GM12878 (cell line): ENCODE data around the gene SP3. TPM values are rescaled to one million over a fixed set of nuclear protein-coding genes. Genes with fewer than 3 reads are reported as not detected.
A peak's percentile ranks its signal among the peaks of the same experiment; 100 is the strongest.

Experiments used
- CBX5 ChIP-seq: sonication (generic); IDR thresholded peaks from 2 replicates; pipeline ENCODE4 v1.6.1; 2016; ENCODE audit warnings: low read depth, moderate library complexity, mild to moderate bottlenecking, inconsistent platforms
- CHD1 ChIP-seq: IDR thresholded peaks from 2 replicates; pipeline ENCODE4 v1.6.1; 2012; ENCODE audit warnings: low read depth, low read length, improper control_type of control experiment
- CHD2 ChIP-seq: IDR thresholded peaks from 2 replicates; pipeline ENCODE4 v1.6.1; 2011; ENCODE audit warnings: low read depth, low read length, improper control_type of control experiment, borderline replicate concordance
- EED ChIP-seq: sonication (generic); IDR thresholded peaks from 2 replicates; pipeline ENCODE4 v1.6.1; 2016; ENCODE audit warnings: antibody characterized with exemption, low read depth
- ETV6 ChIP-seq, 2 experiments: fragments of 450-650 bp in 1 of 2; IDR thresholded peaks in 1 of 2; conservative IDR thresholded peaks in 1 of 2; 2 replicates each; pipeline ENCODE4 v1.6.1; 2014; ENCODE audit warnings: antibody characterized with exemption in 1 of 2, borderline replicate concordance in 1 of 2, low read depth in 1 of 2, mild to moderate bottlenecking in 1 of 2, moderate library complexity in 1 of 2
- IRF4 ChIP-seq: IDR thresholded peaks from 2 replicates; pipeline ENCODE4 v1.6.1; 2011; ENCODE audit warnings: low read depth, low read length
- KAT2A ChIP-seq: conservative IDR thresholded peaks from 2 replicates; pipeline ENCODE4 v1.6.1; 2011; ENCODE audit warnings: low read depth, low read length; ENCODE audit not compliant: control insufficient read depth
- MTA3 ChIP-seq: IDR thresholded peaks from 2 replicates; pipeline ENCODE4 v1.6.1; 2012; ENCODE audit warnings: low read length, inconsistent platforms, borderline replicate concordance
- NR2C2 ChIP-seq: IDR thresholded peaks from 2 replicates; pipeline ENCODE4 v1.6.1; 2011; ENCODE audit warnings: borderline replicate concordance, low read depth; ENCODE audit not compliant: control insufficient read depth, insufficient read length
- SIN3A ChIP-seq: IDR thresholded peaks from 2 replicates; pipeline ENCODE4 v1.6.1; 2012; ENCODE audit warnings: low read depth, low read length, improper control_type of control experiment
- SMC3 ChIP-seq: IDR thresholded peaks from 2 replicates; pipeline ENCODE4 v1.6.1; 2011; ENCODE audit warnings: low read length, improper control_type of control experiment, borderline replicate concordance
- SREBF2 ChIP-seq: IDR thresholded peaks from 2 replicates; pipeline ENCODE4 v1.6.1; 2012; ENCODE audit warnings: mild to moderate bottlenecking, low read length
- ZBTB40 ChIP-seq: fragments of 450-650 bp; IDR thresholded peaks from 2 replicates; pipeline ENCODE4 v1.6.1; 2016; ENCODE audit warnings: mild to moderate bottlenecking, moderate library complexity, borderline replicate concordance
- ZNF24 ChIP-seq: fragments of 450-650 bp; IDR thresholded peaks from 2 replicates; pipeline ENCODE4 v1.6.1; 2017; ENCODE audit warnings: antibody characterized with exemption, mild to moderate bottlenecking
- polyA plus RNA-seq, 11 experiments: library from polyadenylated mRNA; depleted of rRNA in 4 of 11; unstranded in 6 of 11; stranded (reverse) in 5 of 11; fragments of >200 nt; fragmentation: Nextera tagmentation in 4 of 11; fragmentation: Illumina TruSeq in 1 of 11; extraction: Ambion mirVana in 4 of 11; extraction: Trizol in 1 of 11; gene quantifications; 1 replicate in 1 of 11; 2 replicates in 10 of 11; pipeline versions ENCODE4 v1.2.1 to v1.2.3, GENCODE V29; 2011 to 2016; ENCODE audit warnings: inconsistent platforms in 2 of 11, missing spikeins in 2 of 11, low read depth in 1 of 11
- total RNA-seq, 4 experiments: library from RNA; depleted of rRNA in 3 of 4; stranded (reverse); fragments of >200 nt in 3 of 4; fragmentation: Illumina TruSeq in 1 of 4; extraction: Trizol in 1 of 4; gene quantifications; 2 replicates each; pipeline versions ENCODE4 v1.2.1 to v1.2.3, GENCODE V29; 2013 to 2021
- TF ChIP-seq, protein P1 (sequence below), 3 experiments: IDR thresholded peaks in 2 of 3; conservative IDR thresholded peaks in 1 of 3; 2 replicates each; pipeline ENCODE4 v1.5.1; 2011; ENCODE audit warnings: low read depth in 3 of 3, low read length in 3 of 3, mild to moderate bottlenecking in 3 of 3, control low read depth in 2 of 3, moderate library complexity in 2 of 3, inconsistent platforms in 1 of 3, mixed read lengths in 1 of 3; ENCODE audit not compliant: control insufficient read depth in 2 of 3, insufficient read depth in 1 of 3; ENCODE audit errors: extremely low read depth in 1 of 3
- TF ChIP-seq, protein P2 (sequence below): fragments of 450-650 bp; formaldehyde crosslinking; IDR thresholded peaks from 2 replicates; pipeline ENCODE4 v1.5.0; 2022; ENCODE audit warnings: mild to moderate bottlenecking, missing genetic modification characterization

Gene SP3
- total and polyA plus RNA-seq, 10 of the 15 experiments (the other 5 are each of a cell fraction or from before 2014, with no cell fraction given): 9.9 to 87.6 (median 52.4) TPM

GRCh38 chr2:173858291-173858731 lies 106.9 kb downstream of the SP3 start (continued):
- TF ChIP-seq, protein P1, sequence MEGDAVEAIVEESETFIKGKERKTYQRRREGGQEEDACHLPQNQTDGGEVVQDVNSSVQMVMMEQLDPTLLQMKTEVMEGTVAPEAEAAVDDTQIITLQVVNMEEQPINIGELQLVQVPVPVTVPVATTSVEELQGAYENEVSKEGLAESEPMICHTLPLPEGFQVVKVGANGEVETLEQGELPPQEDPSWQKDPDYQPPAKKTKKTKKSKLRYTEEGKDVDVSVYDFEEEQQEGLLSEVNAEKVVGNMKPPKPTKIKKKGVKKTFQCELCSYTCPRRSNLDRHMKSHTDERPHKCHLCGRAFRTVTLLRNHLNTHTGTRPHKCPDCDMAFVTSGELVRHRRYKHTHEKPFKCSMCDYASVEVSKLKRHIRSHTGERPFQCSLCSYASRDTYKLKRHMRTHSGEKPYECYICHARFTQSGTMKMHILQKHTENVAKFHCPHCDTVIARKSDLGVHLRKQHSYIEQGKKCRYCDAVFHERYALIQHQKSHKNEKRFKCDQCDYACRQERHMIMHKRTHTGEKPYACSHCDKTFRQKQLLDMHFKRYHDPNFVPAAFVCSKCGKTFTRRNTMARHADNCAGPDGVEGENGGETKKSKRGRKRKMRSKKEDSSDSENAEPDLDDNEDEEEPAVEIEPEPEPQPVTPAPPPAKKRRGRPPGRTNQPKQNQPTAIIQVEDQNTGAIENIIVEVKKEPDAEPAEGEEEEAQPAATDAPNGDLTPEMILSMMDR (IDR thresholded peaks at IDR 0.05 in 2 of 3, conservative IDR thresholded peaks at IDR 0.05 in 1 of 3; ENCODE audit: control insufficient read depth in 2 of 3, extremely low read depth in 1 of 3, insufficient read depth in 1 of 3, low read depth in 3 of 3, low read length in 3 of 3): no peak
- TF ChIP-seq SREBF2: no peak
- 0 out of 2 replicates have a peak, but pooled peaks have one; percentile 28 for TF ChIP-seq EED
- TF ChIP-seq CHD2: no peak
- no peak for TF ChIP-seq MTA3
- TF ChIP-seq CBX5: no peak
- TF ChIP-seq ETV6 (conservative IDR thresholded peaks at IDR 0.05 in 1 of 2, IDR thresholded peaks at IDR 0.05 in 1 of 2; ENCODE audit: borderline replicate concordance in 1 of 2, low read depth in 1 of 2): 0 out of 4 replicates have a peak, but pooled peaks of 1 of the 2 experiments have one; percentile 41
- no peak for TF ChIP-seq NR2C2
- TF ChIP-seq, protein P2, sequence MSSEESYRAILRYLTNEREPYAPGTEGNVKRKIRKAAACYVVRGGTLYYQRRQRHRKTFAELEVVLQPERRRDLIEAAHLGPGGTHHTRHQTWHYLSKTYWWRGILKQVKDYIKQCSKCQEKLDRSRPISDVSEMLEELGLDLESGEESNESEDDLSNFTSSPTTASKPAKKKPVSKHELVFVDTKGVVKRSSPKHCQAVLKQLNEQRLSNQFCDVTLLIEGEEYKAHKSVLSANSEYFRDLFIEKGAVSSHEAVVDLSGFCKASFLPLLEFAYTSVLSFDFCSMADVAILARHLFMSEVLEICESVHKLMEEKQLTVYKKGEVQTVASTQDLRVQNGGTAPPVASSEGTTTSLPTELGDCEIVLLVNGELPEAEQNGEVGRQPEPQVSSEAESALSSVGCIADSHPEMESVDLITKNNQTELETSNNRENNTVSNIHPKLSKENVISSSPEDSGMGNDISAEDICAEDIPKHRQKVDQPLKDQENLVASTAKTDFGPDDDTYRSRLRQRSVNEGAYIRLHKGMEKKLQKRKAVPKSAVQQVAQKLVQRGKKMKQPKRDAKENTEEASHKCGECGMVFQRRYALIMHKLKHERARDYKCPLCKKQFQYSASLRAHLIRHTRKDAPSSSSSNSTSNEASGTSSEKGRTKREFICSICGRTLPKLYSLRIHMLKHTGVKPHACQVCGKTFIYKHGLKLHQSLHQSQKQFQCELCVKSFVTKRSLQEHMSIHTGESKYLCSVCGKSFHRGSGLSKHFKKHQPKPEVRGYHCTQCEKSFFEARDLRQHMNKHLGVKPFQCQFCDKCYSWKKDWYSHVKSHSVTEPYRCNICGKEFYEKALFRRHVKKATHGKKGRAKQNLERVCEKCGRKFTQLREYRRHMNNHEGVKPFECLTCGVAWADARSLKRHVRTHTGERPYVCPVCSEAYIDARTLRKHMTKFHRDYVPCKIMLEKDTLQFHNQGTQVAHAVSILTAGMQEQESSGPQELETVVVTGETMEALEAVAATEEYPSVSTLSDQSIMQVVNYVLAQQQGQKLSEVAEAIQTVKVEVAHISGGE (CRISPR knock-in tag): no peak
- TF ChIP-seq KAT2A: no peak
- no peak for TF ChIP-seq ZBTB40
- no peak for TF ChIP-seq CHD1
- no peak for TF ChIP-seq IRF4
- no peak for TF ChIP-seq SIN3A
- no peak for TF ChIP-seq ZNF24
- TF ChIP-seq SMC3: no peak
